Muscle of leg (tissue), 16 donors: Measurements from ENCODE around the gene TRIML2. TPM values are rescaled to one million over a fixed set of nuclear protein-coding genes. Genes with fewer than 3 reads are reported as not detected.

Experiments
- DNase-seq: peaks from one replicate; pipeline ENCODE4 v3.0.0; 2013
- H3K27ac ChIP-seq: one replicate; pipeline ENCODE4 v1.5.1; 2013; ENCODE audit warnings: mild to moderate bottlenecking, low read length, control low read depth
- H3K27me3 ChIP-seq: one replicate; pipeline ENCODE4 v1.6.1; 2013; ENCODE audit warnings: low read length; ENCODE audit not compliant: control insufficient read depth, insufficient read depth
- H3K36me3 ChIP-seq: one replicate; pipeline ENCODE4 v1.6.1; 2013; ENCODE audit warnings: low read length; ENCODE audit not compliant: control insufficient read depth, insufficient read depth
- H3K4me1 ChIP-seq: one replicate; pipeline ENCODE4 v1.6.1; 2013; ENCODE audit warnings: low read length; ENCODE audit not compliant: control insufficient read depth, insufficient read depth
- H3K4me3 ChIP-seq: one replicate; pipeline ENCODE4 v1.5.1; 2013; ENCODE audit warnings: low read length, control low read depth
- H3K9me3 ChIP-seq: replicated peaks from 2 replicates; pipeline ENCODE4 v1.6.1; 2013; ENCODE audit warnings: low read depth, low read length; ENCODE audit not compliant: control insufficient read depth
- WGBS: methylation state at CpG from one replicate; pipeline ENCODE4 v1.1.5; 2013; ENCODE audit warnings: missing lambda C conversion rate; ENCODE audit not compliant: insufficient coverage; 5-methylcytosine and 5-hydroxymethylcytosine counted together
- long read RNA-seq, 11 donors: transcript quantifications; one replicate each; lab custom pipeline, GENCODE V29; 2026
- polyA plus RNA-seq, 8 donors: library from polyadenylated mRNA; unstranded; fragments of 120-200 nt; gene quantifications; one replicate each; pipeline versions ENCODE4 v1.2.1 to v1.2.3, GENCODE V29; 2013; ENCODE audit warnings: inconsistent platforms in 1 of 8, low replicate concordance in 1 of 8; ENCODE audit not compliant: insufficient read length in 8 of 8, insufficient read depth in 1 of 8
- total RNA-seq: library from RNA; stranded (reverse); fragments of 120-200 nt; gene quantifications from one replicate; pipeline ENCODE4 v1.2.4, GENCODE V29; 2013

The TRIML2 gene, protein sequence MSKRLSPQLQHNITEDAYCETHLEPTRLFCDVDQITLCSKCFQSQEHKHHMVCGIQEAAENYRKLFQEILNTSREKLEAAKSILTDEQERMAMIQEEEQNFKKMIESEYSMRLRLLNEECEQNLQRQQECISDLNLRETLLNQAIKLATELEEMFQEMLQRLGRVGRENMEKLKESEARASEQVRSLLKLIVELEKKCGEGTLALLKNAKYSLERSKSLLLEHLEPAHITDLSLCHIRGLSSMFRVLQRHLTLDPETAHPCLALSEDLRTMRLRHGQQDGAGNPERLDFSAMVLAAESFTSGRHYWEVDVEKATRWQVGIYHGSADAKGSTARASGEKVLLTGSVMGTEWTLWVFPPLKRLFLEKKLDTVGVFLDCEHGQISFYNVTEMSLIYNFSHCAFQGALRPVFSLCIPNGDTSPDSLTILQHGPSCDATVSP
- total RNA-seq: not detected
- polyA plus RNA-seq: under 1 TPM in 1 of 8 donors, not detected in 7; 0.30 TPM
- long read RNA-seq, donor 1: 0 reads
- long read RNA-seq, donor 2: 0 reads
- long read RNA-seq, donor 3: 0 reads
- long read RNA-seq, donor 4: 0 reads
- long read RNA-seq, donor 5: 0 reads
- long read RNA-seq, donor 6: 0 reads
- long read RNA-seq, donor 7: 0 reads
- long read RNA-seq, donor 8: 0 reads
- long read RNA-seq, donor 9: 0 reads
- long read RNA-seq, donor 10: 0 reads
- long read RNA-seq, donor 11: 0 reads

DNA sequence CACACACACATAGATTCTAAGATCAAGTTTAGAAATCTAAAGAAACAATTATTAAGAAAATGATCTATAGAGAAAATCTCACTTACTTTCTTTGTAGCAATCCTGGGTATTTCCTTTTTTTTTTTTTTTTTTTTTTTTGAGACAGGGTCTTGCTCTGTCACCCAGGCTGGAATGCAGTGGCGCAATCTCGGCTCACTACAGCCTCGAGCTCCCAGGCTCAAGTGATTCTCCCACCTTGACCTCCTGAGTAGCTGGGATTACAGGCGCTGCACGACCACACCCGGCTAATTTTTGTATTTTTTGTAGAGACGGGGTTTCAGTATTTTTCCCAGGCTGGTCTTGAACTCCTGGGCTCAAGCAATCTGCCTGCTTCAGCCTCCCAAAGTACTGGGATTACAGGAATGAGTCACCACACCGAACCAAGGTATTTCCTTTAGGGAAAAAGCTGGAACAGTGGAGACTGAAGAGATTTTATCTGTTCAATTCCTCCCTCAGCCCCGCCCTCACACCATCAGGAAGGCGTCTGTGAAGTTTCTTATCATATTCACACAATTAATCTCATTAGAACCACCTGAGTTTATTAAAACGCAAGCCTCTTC, at the start of gene TRIML2:
Gene TRIML2, minus strand, starts transcription at position 447 of the 599 bp plus-strand sequence. CDS start 4,235 bp downstream, outside the sequence.
- H3K4me1 ChIP-seq: no peaks in the 10 kb centered on the region
- peaks cover 5% of the 10 kb centered on the region for H3K9me3 ChIP-seq
- 94% methylated on average over 2 of the region's 11 CpGs for WGBS
- H3K27ac ChIP-seq: no peak within 1 kb of the TSS
- H3K27me3 ChIP-seq: no peaks in the 10 kb centered on the region
- no peak for DNase-seq
- H3K4me3 ChIP-seq: no peak within 1 kb of the TSS
- H3K36me3 ChIP-seq: no peaks in the 10 kb centered on the region

DNA sequence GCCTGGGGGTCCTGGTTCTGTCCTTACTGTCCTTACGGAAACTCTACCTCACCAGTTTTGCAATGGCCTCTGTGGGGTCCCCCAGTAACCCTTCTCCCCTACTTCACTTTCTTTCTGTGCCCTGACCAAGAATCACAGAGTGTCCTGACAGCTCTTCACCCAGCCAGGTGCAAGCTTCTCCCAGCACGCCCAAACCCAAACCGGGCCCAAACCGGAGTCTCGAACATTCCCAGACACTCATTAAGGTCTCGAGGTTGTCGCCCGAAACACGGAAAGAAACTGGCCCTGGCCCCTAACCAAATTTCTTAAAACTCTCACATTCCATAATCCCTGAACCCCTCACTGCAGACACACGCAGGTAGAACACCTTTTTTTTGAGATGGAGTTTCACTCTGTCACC, 48.9 kb upstream of the TRIML2 start:
- peaks cover 4% of the 10 kb centered on the region for H3K4me1 ChIP-seq
- DNase-seq: no peak
- peaks cover 4% of the 10 kb centered on the region for H3K9me3 ChIP-seq
- H3K36me3 ChIP-seq: no peaks in the 10 kb centered on the region
- no peaks in the 10 kb centered on the region for H3K27me3 ChIP-seq
- H3K4me3 ChIP-seq: no peak overlapping the region
- no peak overlapping the region for H3K27ac ChIP-seq
- WGBS: 89% methylated on average over 8 of the region's 10 CpGs

DNA sequence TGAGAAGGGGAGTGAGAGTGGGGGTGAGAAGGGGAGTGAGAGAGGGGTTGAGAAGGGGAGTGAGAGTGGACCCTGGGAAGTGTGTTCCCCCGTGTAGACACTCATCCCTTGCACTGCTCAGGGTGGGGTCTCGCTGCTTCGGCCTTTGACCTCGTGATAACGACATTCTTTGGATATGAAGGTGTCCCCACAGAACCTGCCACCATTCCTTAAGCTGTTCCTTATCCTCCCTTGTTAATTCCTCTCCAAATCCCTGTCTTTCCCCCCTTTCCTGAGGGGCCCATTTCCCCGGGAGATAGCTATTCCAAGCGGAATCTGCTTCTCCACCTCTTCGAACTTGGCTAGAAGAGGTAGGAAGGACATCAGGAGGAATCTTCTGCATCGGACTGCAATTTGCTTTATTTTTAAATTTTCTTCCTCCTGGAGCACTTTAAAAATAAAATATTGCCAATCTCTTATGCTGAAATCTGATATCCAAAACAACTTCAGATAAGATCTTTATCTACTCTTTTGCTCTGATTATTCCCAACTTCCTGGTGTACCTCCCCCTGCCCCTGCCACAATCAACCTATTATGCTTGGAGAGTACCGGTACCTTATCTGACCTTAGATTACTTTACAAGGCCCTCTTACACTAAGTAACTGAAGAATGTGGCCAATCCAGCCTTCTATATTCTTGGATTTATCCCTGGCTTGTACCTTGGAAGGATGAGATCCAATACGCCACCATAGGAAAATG, 45.4 kb upstream of the TRIML2 start:
- Histone ChIP-seq H3K9me3 (peaks cover 6% of the 10 kb centered on the region), H3K36me3 (no peaks in the 10 kb centered on the region), H3K4me3 (no peak overlapping the region), H3K4me1 (no peaks in the 10 kb centered on the region), H3K27ac (no peak overlapping the region), H3K27me3 (no peaks in the 10 kb centered on the region)
- DNase-seq: no peak
- 75% methylated on average over 4 of the region's 11 CpGs for WGBS

DNA sequence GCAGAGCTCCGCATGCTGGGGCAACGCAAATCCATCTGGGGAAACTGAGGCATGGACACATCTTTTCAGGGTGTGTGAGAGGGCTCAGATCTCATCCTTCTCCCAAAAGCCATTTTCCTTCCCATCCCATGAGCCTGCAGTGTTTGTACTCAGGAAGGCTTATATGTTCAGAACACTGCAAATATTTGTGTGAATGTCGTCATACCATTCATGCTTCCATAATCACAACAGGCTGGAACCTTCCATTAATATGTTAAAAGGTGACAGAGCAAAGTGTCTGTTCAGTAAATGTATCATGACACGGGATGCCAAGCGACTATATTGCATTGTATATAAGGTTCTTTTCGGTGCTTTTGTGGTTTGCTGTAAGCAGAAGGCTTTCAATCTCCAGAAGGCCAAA, 38.4 kb upstream of the TRIML2 start:
- Histone ChIP-seq H3K27ac (no peak overlapping the region), H3K4me1 (no peaks in the 10 kb centered on the region), H3K36me3 (no peaks in the 10 kb centered on the region), H3K9me3 (peaks cover 3% of the 10 kb centered on the region), H3K4me3 (no peak overlapping the region), H3K27me3 (no peaks in the 10 kb centered on the region)
- no peak for DNase-seq
- WGBS: 100% methylated on average over 1 of the region's 6 CpGs

DNA sequence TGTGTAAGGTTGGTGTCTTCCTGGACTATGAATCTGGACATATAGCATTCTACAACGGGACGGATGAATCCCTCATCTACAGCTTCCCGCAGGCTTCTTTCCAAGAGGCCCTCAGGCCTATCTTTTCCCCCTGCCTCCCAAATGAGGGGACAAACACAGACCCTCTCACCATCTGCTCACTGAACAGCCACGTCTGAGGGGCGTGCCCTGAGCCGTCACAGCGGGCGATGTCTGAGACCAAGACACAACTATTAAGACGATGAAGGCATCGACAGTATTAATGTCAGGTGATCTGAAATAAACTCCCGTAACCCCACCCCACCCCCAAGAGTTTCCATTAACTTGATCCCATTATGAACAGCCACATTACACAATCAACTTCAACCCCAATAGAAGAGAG, 37.8 kb upstream of the TRIML2 start:
- no peaks in the 10 kb centered on the region for H3K27me3 ChIP-seq
- no peak for DNase-seq
- H3K4me1 ChIP-seq: no peaks in the 10 kb centered on the region
- no peak overlapping the region for H3K4me3 ChIP-seq
- H3K27ac ChIP-seq: no peak overlapping the region
- peaks cover 3% of the 10 kb centered on the region for H3K9me3 ChIP-seq
- no peaks in the 10 kb centered on the region for H3K36me3 ChIP-seq
- WGBS: 70% methylated on average over 3 of the region's 11 CpGs

DNA sequence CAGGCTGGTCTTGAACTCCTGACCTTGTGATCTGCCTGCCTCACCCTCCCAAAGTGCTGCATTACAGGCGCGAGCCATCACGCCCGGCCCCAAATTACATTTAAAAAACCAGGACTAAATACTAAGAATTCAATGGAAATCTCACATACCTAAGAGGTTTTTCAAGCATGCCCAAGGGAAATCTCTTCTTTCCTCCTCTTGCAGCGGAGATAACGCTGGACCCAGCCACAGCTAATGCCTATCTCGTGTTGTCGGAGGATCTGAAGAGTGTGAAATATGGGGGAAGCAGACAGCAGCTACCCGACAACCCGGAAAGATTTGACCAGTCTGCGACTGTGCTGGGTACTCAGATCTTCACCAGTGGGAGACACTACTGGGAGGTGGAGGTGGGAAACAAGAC, 37.2 kb upstream of the TRIML2 start:
- peaks cover 3% of the 10 kb centered on the region for H3K9me3 ChIP-seq
- no peak for DNase-seq
- H3K4me1 ChIP-seq: no peaks in the 10 kb centered on the region
- no peaks in the 10 kb centered on the region for H3K27me3 ChIP-seq
- no peak overlapping the region for H3K4me3 ChIP-seq
- WGBS: 85% methylated on average over 8 of the region's 11 CpGs
- no peak overlapping the region for H3K27ac ChIP-seq
- H3K36me3 ChIP-seq: no peaks in the 10 kb centered on the region

DNA sequence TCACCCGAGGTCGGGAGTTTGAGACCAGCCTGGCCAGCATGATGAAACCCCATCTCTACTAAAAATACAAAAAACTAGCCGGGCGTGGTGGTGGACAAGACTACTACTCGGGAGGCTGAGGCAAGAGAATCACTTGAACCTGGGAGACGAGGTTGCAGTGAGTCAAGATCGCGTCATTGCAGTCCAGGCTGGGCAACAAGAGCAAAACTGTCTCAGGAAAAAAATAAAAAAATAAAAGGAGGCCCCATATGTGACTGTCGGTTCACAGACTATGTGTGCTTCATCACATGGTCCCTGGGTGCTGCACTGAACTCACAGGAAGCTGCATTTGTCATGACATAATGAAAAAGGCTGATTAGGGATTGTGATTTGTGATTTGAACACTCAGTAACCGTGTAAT, 36.2 kb upstream of the TRIML2 start:
- no peak for DNase-seq
- WGBS: 75% methylated on average over 5 of the region's 10 CpGs
- H3K27me3 ChIP-seq: no peaks in the 10 kb centered on the region
- no peaks in the 10 kb centered on the region for H3K4me1 ChIP-seq
- no peak overlapping the region for H3K4me3 ChIP-seq
- peaks cover 2% of the 10 kb centered on the region for H3K9me3 ChIP-seq
- H3K36me3 ChIP-seq: no peaks in the 10 kb centered on the region
- H3K27ac ChIP-seq: no peak overlapping the region

DNA sequence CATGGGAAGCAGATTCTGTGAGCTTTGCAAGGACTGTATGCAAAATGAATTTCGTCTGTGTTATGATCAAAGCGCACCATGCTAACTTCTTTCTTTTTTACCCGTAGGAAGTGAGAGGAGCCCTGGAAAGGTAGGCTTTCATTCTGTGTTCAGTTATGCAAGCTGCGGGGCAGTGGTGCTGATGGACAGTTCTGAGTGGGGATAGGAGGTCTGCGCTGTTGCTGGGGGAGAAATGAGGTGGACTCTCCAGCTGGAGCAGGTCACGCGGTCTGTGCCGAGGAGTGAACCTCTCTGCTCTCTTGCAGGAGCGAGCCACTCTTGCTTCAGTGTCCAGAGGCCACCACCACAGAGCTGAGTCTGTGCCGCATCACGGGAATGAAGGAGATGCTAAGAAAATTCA, 34.3 kb upstream of the TRIML2 start:
- Histone ChIP-seq H3K27me3 (no peaks in the 10 kb centered on the region), H3K4me1 (no peaks in the 10 kb centered on the region), H3K4me3 (no peak overlapping the region), H3K9me3 (no peaks in the 10 kb centered on the region), H3K36me3 (no peaks in the 10 kb centered on the region), H3K27ac (no peak overlapping the region)
- WGBS: 40% methylated on average over 11 of the region's 11 CpGs
- DNase-seq: peak; percentile 18

DNA sequence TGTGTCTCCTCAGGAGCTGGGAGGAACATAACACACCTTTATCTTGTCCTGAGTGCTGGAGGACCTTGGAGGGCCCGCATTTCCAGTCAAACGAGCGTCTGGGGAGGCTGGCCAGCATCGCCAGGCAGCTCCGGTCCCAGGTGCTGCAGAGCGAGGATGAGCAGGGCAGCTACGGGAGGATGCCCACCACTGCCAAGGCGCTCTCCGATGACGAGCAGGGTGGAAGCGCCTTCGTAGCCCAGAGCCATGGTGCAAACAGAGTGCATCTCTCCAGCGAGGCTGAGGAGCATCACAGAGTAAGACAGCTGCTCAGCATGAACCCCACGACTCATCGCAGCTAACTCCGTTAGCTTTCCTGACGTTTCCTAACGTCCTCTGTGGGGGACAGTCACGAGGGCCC, 30.3 kb upstream of the TRIML2 start:
- H3K27me3 ChIP-seq: no peaks in the 10 kb centered on the region

DNA sequence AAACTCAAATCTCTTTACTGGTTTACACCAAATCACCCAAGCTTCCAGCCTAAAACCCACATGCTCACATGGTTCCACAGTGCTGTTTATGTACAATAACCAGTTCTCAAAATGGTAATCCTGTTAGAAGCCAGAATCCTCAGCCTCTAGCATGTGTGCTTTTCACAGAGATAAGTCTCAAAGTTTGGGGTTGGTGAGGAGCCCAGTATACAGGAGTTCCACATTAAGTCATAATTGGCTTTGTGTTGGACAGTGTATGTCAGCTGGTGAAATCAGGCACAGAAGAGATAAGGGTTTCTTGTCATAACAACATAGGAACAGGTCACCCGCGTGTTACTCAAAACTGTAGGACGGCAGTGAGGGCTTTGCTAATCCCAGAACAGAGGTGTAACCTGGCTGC, 29.7 kb upstream of the TRIML2 start, which contains the start of gene TRIML1:
Gene TRIML1, plus strand, starts transcription at position 301 of the 400 bp plus-strand sequence. CDS start 118 bp downstream, outside the sequence.
- peak within 1 kb of the TSS; percentile 1 for H3K27ac ChIP-seq
- no peak for DNase-seq
- 100% methylated on average over 1 of the region's 3 CpGs for WGBS
- H3K4me1 ChIP-seq: no peaks in the 10 kb centered on the region
- no peak within 1 kb of the TSS for H3K4me3 ChIP-seq
- H3K27me3 ChIP-seq: no peaks in the 10 kb centered on the region
- no peaks in the 10 kb centered on the region for H3K36me3 ChIP-seq
- no peaks in the 10 kb centered on the region for H3K9me3 ChIP-seq

More for the DNA sequence above, 30.3 kb upstream of the TRIML2 start:
- Histone ChIP-seq H3K4me1 (no peaks in the 10 kb centered on the region), H3K36me3 (no peaks in the 10 kb centered on the region), H3K27ac (no peak overlapping the region), H3K9me3 (no peaks in the 10 kb centered on the region), H3K4me3 (no peak overlapping the region)
- DNase-seq: no peak
- 88% methylated on average over 19 of the region's 19 CpGs for WGBS
